HG03280 (cell line): ENCODE data around the gene SIT1.
"Not testable (repeated sequence)": the region's sequence is repeated elsewhere in the genome, so short reads cannot be mapped to it uniquely, and the experiment has no call there.

Experiments
- ATAC-seq: cut with Tn5 transposase; IDR thresholded peaks from one replicate; pipeline ENCODE4 v1.9.1; 2021; ENCODE audit warnings: mild to moderate bottlenecking, moderate library complexity; ENCODE audit not compliant: unreplicated experiment

Gene SIT1

GRCh38 chr9:35639225-35639624 is 11.5 kb downstream of the SIT1 start:
- ATAC-seq: not testable (repeated sequence)

- ATAC-seq: not testable (repeated sequence)
Observed at GRCh38 chr9:35638751-35639150, 12.0 kb downstream of the SIT1 start.

- not testable (repeated sequence) for ATAC-seq
Observed at GRCh38 chr9:35637427-35637955, 13.2 kb downstream of the SIT1 start.

GRCh38 chr9:35636877-35637246 is 13.9 kb downstream of the SIT1 start:
- not testable (repeated sequence) for ATAC-seq

GRCh38 chr9:35636135-35636876 is 14.4 kb downstream of the SIT1 start:
- ATAC-seq: no peak

- ATAC-seq: no peak
Observed at GRCh38 chr9:35635730-35636129, 15.0 kb downstream of the SIT1 start.

- no peak for ATAC-seq
Observed at GRCh38 chr9:35629597-35629996, 21.1 kb downstream of the SIT1 start.

- no peak for ATAC-seq
Observed at GRCh38 chr9:35628389-35628991, 22.2 kb downstream of the SIT1 start.

- no peak for ATAC-seq
Observed at GRCh38 chr9:35627575-35627974, 23.2 kb downstream of the SIT1 start.

GRCh38 chr9:35619800-35620158 is 31.0 kb downstream of the SIT1 start:
- ATAC-seq: peak; percentile 44

- ATAC-seq: peak; percentile 34
Observed at GRCh38 chr9:35618854-35619799, 31.6 kb downstream of the SIT1 start.

- ATAC-seq: no peak
Observed at GRCh38 chr9:35618325-35618727, 32.4 kb downstream of the SIT1 start, which contains the start of gene CD72. Gene CD72, minus strand, starts transcription at chr9:35618413. Its CDS starts 110 bp downstream, at chr9:35618303.

GRCh38 chr9:35617548-35617947 is 33.2 kb downstream of the SIT1 start:
- no peak for ATAC-seq

GRCh38 chr9:35616681-35617459 is 33.9 kb downstream of the SIT1 start:
- peak; percentile 35 for ATAC-seq

GRCh38 chr9:35615981-35616680 is 34.6 kb downstream of the SIT1 start:
- no peak for ATAC-seq

- no peak for ATAC-seq
Observed at GRCh38 chr9:35612843-35613242, 37.9 kb downstream of the SIT1 start.

GRCh38 chr9:35612066-35612465 is 38.7 kb downstream of the SIT1 start:
- not testable (repeated sequence) for ATAC-seq

- ATAC-seq: peak; percentile 77
Observed at GRCh38 chr9:35611230-35611797, 39.4 kb downstream of the SIT1 start.

GRCh38 chr9:35609820-35610163 is 40.9 kb downstream of the SIT1 start:
- ATAC-seq: no peak
